NCI-H187 treated with DMSO at 0.1 percent for 48 hours (cell line): Measurements from ENCODE around the gene CCDC141.
"Not testable (repeated sequence)": the region's sequence is repeated elsewhere in the genome, so short reads cannot be mapped to it uniquely, and the experiment has no call there.

Source experiments
- DNase-seq: peaks from one replicate; lab custom pipeline; 2025; lab: John Stamatoyannopoulos, UW

The CCDC141 gene, protein sequence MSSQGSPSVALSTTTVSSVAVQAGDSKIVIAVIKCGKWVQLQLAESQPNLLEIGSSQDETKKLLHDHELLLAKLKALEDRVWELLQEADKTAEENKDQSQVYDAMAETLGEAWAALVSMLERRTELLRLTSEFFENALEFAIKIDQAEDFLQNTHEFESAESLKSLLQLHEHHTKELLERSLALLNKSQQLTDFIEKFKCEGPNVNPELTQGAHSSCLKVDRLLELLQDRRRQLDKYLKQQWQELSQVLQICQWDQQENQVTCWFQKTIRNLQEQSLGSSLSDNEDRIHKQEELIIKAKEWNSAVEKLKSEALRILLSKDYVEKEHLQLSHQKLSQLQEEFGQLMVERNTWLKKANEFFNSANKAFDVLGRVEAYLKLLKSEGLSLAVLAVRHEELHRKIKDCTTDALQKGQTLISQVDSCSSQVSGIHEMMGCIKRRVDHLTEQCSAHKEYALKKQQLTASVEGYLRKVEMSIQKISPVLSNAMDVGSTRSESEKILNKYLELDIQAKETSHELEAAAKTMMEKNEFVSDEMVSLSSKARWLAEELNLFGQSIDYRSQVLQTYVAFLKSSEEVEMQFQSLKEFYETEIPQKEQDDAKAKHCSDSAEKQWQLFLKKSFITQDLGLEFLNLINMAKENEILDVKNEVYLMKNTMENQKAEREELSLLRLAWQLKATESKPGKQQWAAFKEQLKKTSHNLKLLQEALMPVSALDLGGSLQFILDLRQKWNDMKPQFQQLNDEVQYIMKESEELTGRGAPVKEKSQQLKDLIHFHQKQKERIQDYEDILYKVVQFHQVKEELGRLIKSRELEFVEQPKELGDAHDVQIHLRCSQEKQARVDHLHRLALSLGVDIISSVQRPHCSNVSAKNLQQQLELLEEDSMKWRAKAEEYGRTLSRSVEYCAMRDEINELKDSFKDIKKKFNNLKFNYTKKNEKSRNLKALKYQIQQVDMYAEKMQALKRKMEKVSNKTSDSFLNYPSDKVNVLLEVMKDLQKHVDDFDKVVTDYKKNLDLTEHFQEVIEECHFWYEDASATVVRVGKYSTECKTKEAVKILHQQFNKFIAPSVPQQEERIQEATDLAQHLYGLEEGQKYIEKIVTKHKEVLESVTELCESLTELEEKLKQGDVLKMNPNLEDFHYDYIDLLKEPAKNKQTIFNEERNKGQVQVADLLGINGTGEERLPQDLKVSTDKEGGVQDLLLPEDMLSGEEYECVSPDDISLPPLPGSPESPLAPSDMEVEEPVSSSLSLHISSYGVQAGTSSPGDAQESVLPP (N-terminal part only)

DNA sequence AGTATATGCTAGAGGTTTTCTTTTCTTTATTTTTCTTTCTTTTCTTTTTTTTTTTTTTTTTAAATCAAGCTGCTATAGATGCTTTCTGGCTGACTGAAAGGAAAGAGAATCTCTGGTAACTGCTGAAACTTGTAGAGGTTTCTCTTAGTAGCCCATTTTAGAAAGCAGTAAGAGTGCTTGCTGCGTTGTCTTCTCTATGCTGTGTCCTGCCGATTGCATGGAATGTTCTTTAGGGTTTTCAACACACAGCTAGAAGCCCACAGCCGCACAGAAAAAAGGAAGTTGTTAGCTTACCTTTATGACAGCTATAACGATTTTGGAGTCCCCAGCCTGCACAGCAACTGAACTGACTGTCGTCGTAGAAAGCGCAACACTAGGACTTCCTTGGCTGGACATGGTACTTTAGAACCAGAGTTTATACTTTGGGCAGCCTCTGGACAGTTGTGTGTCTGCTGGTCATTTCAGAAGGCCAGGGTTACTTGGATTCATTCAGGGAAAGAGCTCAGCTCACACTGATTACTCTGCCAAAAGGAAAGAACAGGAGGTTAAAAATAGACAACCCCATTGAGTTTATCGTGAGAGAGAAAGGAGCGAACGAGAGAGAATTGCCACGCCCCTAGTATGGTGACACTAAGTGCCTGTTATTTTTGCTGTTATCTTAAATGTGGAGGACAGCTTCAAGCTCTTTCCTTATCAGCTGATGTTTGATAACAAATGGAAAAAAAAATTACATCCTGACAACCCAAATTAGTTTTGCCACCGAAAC is at the start of gene CCDC141:
CCDC141 (minus strand) TSS at position 592 of the 766 bp plus-strand sequence; CDS start at position 396, 196 bp downstream.
- no peak for DNase-seq

DNA sequence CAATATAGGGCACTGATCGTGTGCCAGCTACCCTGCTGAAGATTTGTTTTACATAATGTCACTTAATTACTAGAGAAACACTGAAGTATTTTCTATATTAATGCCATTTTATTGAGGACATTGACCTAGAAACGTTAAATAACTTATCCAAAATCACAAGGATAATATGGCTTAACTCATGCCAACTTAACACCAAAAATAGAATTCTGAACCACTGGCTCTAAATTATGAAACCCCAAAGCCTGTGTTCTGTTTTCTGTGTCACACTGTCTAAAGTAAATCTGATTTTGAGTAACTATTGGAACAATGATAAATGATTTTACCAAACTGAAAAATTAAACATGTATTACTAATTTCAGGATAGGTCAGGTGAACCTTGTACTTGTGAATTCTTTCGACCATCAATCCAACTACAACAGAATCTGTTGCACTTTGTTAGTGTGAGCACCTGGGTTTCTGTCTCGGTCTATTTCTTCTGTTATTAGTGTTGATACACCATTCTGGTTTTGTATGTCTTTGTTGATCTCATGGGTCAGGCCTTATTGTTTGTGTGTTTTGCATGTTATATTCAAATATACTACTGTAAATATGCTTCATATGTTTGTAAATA is 48.2 kb upstream of the CCDC141 start:
- DNase-seq, result no peak

DNA sequence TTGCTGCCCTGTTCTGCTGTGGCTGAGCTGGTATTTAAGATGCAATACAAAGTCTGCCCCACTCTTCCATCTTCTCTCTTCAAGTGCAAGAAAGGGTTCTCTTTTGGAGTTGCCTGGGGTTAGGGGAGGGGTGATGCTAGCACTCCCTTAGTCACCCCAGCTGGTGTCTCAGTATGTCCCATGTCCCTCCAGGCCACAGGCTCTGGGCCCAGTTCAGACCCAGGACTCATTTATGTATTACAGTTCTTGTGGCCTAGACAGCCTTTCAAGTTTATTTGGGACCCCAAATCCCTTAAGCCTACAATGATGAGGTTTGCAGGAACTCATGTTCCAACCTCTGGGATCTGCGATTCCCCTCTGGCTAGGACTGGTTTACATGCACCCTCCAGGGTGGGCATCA is 47.2 kb upstream of the CCDC141 start:
- DNase-seq, result no peak

DNA sequence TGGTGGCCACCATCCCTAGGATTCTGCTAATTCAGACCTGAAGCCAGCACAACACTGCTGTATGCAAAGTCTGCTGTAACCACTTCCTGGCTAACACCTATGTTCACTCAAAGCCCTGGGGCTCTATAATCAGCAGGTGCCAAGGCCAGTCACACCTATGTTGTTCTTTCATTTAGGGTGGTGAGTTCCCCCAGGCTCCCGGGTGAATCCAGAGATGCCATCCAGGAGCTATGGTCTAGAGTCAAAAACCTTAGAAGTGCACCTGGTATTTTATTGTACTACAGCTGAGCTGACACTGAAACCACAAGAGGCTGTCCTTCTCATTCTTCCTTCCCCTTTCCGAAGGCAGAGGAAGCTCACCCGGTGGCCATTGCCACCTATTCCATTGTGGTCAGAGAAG is 46.2 kb upstream of the CCDC141 start:
- no peak for DNase-seq

DNA sequence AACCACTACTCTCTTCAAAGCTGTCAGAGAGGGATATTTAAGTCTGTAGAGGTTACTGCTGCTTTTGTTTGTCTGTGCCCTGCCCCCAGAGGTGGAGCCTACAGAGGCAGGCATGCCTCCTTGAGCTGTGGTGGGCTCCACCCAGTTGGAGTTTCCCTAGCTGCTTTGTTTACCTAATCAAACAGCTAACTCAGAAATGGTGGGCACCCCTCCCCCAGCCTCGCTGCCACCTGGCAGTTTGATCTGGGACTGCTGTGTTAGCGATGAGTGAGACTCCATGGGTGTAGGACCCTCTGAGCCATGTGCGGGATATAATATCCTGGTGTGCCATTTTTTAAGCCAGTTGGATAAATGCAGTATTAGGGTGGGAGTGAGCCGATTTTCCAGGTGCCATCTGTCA is 43.0 kb upstream of the CCDC141 start:
- not testable (repeated sequence) for DNase-seq

DNA sequence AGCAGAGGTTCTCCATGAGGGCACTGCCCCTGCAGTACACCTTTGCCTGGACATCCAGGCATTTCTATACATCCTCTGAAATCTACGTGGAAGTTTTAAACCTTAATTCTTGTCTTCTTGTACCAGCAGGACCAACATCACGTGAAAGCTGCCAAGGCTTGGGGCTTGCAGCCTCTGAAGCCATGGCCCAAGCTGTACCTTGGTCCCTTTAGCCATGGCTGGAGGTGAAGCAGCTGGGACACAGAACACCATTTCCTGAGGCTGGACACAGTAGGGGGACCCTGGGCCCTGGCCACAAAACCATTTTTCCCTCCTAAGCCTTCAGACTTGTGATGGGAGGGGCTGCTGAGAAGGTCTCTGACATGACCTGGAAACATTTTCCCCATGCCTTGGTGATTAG is 32.8 kb upstream of the CCDC141 start:
- no peak for DNase-seq

DNA sequence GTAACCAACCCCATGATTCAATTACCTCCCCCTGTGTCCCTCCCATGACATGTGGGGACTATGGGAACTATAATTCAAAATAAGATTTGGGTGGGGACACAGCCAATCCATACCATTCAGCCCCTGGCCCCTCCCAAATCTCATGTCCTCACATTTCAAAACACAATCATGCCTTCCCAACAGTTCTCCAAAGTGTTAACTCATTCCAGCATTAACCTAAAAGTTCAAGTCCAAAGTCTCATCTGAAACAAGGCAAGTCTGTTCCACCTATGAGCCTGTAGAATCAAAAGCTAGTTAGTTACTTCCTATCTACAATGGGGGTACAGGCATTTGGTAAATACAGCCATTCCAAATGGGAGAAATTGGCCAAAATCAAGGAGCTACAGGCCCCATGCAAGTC is 32.0 kb upstream of the CCDC141 start:
- no peak for DNase-seq

DNA sequence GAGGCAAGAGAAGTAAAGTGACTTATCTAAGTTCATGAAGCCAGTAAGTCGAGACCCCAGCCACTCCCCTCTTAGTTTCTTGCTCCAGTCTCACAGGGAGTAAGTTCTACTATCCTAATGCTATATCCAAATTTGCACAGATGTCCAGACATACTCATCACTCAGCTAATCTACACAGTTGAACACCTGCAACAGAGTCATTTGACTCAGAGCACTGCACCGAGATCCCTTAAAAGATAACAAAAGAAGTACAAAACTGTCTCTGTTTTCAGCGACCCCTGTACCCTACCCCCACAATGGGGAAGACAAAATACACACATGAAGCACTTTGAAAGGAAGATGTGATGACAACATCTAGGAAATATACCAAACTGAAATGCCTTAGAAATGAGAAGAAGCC is 22.6 kb upstream of the CCDC141 start:
- DNase-seq, result no peak

DNA sequence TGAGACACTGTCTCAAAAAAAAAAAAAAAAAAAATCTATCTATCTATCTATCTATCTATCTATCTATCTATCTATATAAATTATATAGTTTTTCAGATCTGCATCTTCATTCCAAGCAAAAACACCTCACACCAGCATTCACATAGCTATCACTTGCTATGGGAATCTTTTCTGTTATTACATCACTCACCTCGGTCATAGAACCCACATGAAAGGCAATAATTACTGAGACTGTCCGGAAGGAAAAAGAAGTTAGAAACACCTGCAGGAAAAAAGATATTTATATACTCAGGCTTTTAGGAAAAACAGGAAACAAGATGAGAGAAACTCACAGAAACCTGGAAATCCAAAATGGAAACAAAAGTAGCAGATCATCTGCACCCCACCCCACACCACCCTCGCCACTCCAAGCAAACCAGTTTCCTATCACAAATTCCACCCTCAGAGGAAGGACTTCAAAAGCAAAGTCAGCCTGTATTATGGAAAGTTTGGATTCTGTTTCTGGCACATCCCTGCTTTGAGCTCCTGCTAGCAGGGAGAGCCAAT is 21.9 kb upstream of the CCDC141 start:
- no peak for DNase-seq

DNA sequence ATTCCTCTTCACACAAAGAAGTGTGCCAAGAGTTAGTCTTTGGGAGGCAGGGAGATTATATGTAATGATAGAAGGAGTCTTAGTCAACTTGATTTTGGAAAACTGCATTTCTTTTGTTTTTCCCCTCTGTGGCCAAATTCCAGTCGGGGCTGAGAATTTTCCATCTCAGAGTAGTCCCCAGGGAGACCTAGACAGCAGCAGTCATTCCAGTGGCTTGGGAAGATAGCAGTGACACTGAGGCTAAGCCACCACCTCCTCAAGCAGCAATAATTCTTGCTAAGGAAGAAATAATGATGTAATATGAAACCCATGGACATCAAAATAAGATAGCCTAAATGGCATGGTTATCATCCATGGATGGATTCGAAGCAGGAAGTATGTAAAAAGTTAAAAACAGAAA is 21.0 kb upstream of the CCDC141 start:
- no peak for DNase-seq

DNA sequence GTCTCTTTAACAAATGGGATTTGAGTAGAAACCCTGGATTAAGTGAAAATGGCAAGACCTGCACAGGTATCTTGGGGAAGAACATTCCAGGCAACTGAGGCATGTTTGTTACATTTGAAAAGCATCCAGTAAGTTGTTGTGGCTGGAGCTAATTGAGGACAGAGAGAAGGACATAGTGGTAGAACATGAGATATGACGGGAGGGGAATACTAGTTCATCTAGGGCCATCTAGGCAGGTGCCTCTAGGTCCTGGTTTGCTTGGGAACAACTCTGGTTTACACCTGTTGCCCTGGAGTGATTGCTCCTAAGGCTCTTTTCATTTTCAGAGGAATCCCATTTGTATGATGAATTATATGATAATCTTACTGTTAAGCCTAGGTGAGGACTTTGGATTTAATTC is 19.7 kb upstream of the CCDC141 start:
- no peak for DNase-seq

DNA sequence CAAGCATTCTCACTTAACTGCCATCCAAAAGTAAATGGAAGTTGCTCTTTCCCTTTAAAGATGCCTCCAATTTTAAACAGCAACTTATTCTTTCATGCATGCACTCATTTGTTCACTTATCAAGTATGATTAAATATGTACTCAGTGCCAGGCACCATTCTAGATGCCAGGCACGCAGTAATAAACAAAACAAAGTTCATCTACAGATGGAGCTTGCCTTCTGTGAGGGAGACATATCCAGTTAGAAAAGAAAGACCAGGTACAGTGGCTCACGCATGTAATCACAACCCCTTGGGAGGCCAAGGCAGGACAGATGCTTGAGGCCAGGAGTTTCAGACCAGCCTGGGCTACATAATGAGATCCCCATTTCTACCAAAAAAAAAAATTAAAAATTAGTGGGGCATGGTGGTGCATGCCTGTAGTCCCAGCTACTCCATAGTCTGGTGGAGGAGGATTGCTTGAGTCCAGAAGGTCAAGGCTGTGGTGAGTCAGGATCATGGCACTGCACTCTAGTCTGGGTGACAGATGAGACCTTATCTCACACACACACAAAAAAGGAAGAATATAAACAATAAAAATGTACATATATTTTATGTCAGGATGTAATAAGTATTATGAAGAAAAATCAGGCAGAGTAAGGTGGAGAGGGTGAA is 19.2 kb upstream of the CCDC141 start:
- no peak for DNase-seq

DNA sequence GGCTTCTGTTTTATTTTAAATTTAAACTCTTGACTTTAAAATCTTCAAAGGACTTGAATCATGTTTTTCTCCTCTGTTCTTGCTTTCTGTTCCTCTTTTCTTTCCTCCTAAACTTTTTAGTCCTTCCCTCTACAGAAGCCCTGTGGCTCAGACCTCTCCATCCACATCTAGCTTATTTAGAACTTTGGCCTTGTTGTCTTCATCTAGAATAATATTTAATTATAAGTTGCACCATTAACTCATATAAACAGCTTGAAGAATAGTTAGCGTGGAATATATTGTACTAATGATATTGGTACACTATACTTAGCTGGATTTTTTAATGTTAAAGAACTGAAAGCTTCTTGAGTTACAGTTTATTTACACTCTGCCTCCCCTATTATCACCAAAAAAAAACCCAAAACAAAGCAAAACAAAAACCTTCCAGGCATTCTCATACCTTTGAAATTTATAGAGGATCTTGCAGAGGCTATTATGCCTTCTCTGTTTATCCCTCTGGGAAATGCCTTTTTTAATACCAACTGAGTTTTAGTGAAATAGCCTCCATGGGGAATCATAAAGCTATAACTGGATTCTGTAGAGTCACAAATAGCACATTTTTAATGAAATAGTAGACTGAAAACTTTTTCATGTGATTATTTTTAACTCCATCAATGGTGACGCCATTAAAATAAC is 9.2 kb upstream of the CCDC141 start:
- no peak for DNase-seq

DNA sequence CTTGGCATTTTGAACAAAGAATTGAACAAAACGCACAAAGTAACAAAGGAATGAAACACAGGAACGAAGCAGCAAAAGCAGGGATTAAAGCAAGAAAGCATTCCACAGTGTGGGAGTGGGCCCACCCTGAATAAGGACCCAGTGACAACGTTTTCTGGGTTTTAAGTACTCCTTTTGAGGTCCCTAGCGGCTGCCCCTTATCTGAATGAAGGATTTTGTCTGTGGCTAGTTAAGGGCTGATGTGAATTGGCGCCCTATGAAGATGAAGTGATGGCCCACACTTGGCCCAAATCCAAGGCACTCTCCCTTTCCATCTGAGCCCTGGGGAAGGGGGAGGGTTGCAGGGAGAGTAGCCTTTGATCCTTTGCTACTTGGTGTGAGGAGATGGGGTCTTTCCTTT is 7.8 kb upstream of the CCDC141 start:
- DNase-seq, result no peak

DNA sequence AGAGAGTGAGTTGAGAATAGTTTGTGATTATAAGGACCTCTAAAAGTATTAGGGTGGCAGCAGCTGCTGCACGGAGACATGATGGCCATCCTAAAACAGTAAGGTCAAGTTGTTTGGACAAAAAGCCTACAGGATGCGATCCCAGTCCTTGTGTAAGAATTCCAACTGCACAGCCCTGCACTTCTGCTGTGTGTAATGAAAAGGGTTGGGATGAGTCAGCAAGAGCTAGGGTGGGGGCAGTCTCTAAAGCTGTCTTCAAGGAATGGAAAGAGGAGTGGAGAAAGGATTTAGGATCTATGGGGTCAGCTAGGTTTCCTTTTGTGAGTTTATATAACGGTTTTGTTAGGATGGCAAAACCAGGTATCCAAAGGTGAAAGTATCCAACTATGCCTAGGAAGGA is 3.6 kb upstream of the CCDC141 start:
- not testable (repeated sequence) for DNase-seq

DNA sequence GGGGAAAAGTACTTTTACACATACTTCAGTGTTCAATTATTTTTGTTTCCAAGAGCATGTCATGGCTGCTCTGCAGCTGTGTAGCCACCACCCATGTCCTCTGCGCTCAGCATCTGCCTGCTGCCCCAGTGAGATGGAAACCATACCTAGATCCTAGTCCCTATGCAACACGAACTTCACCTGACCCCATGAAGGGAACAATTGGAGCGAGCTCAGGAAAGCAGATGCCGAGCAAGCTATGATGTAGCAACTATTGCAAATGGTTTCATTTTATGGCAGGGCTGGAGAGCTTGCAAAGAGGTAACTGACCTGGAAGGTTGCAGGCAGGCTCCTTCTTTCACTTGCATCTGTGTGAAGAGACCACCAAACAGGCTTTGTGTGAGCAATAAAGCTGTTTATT is 1.3 kb upstream of the CCDC141 start:
- no peak for DNase-seq

DNA sequence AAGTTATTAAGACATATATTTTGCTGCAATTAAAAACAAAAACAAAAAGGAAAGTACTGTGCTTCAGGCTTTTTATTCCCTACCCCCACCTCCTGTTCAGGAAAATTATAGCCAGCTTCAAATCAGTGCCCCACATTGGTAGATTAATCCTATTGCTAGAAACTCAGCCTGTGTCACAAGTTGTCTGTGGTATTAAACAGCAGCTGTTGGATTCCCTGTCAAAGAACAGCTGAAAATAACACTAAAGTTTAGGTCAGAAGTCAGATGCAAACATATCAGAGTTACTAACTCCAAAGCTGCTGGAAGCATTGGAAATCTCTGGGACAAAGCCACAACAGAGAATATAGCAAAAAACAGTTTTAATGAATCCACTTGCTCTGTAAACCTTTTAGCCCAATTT is 818 bp upstream of the CCDC141 start:
- DNase-seq, result no peak

DNA sequence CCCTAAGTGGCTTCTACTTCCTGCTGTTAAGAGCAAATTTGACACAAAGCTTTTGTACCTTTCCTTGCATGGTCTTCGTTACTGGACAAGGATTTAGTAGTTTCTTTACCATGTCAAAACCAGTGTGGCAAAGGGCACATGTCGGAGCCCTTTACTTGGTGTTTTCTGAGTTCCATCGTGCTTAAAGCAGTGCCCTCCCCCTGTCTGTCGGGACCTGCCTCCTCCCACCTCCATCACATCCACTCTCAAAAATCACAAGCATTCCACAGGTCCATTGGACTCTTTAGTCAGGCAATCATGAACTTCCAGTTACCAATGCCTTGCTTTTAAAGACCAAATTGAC is 763 bp downstream of the CCDC141 start:
- no peak for DNase-seq

DNA sequence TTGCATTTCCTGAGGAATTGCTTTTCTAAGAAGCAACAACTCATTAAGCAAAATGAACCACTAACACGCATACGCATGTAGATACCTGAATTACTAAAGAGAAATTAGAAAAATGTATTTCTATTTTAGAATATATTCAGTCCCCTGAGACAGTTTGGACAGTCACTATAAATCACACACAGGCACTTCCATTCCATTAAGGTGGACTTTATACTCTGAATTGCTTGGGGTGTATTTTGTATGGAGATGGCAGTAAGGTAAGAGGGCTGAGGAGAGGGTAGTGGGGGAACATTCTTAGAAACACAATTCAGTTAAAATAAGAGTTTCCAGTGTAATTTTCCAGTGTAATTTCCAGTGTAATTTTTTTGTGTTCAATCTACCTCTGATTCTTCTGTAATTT is 1.8 kb downstream of the CCDC141 start:
- DNase-seq, result no peak

DNA sequence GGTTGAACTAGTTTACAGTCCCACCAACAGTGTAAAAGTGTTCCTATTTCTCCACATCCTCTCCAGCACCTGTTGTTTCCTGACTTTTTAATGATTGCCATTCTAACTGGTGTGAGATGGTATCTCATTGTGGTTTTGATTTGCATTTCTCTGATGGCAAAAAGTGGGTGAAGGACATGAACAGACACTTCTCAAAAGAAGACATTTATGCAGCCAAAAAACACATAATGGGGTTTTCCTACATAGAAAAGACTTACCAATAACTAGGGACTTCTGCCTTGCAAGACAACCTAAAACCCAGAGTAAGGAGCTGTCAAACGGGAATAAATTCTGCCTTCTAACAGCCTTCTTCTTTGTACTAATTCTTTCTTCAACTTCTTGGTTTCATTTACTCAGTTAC is 4.3 kb downstream of the CCDC141 start:
- DNase-seq, result not testable (repeated sequence)
